NCI-H460 (cell line): ENCODE measurements around the gene NEURL1. TPM values are rescaled to one million over a fixed set of nuclear protein-coding genes. Genes with fewer than 3 reads are reported as not detected.
A peak's percentile ranks its signal among the peaks of the same experiment; 100 is the strongest.

Experiments
- DNase-seq: peaks from one replicate; pipeline ENCODE4 v3.0.0-alpha.2; 2016; ENCODE audit warnings: low read depth; ENCODE audit errors: extremely low read depth
- total RNA-seq: library from RNA; depleted of rRNA; stranded (reverse); fragments of >200 nt; shearing (Covaris generic); gene quantifications from 2 replicates; pipeline ENCODE4 v1.2.3, GENCODE V29; 2014

NEURL1 gene
- total RNA-seq, 1 experiment from 2014 or later: not detected

DNA sequence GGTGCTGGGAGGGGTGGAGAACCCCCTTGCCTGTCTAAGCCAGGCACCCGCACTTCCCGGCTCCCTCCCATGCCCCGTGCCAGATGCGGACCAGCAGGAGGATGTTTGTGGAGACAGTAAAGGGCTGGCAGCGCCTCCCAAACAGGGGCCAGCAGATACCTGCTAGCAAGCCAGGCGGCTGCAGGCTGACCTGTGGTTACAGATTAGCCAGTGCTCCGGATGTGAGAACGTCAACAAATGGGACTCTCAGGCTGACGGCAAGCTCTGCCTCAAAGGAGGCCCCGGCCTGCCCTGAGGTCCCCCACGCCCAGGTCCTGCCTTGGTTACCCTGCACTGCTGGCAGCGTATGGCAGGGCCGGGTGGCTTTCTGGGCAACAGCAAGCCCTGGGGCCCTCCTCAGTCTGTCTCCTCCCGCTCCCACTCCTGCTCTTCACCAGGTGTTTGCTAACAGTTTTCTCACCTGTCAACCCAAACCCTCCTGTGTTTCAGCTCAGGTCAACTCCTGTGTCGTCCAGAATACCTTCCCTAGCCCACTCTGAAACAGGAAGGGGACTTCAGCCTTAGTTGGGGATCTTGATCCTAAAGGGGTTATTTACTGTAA is 85.4 kb downstream of the NEURL1 start:
- no peak for DNase-seq

DNA sequence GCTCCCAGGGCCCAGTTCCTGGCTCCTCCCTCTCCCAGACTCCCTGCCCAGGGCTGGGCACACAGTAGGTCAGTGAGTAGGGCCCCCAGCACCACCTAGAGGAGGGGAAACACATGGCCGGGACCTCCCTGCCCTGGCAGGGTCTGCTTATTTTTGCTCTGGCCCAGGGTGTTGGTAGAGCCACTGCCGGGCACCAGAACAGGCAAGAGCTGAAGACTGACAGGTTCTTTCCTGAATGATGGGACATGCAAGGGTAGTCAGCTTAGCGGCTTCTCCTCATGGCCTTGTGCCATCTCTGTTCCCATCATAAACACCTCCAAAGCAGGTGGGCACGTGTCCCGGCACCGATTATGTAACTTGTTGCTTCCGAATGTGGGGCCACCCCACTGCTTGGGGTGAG is 86.5 kb downstream of the NEURL1 start:
- DNase-seq: no peak

DNA sequence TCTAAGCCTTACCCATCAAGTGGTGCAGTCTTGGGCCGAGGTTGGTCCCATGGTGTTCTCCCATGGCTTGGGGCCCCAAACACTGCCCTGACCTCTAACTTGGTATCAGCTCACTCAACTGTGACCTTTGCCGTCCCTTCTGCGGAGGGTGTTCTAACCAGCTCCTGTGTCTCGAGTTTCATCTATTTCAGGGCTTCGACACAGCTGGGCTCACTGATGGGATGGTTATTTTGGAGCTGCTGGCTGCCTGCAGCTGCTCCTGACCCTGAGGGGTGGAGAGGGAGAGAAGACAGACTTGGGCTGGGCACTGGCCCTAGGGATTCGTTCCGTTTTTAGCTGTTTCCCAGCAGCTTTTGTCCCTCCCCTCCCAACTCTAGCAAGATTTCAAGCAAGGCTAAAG is 86.9 kb downstream of the NEURL1 start:
- DNase-seq: no peak

DNA sequence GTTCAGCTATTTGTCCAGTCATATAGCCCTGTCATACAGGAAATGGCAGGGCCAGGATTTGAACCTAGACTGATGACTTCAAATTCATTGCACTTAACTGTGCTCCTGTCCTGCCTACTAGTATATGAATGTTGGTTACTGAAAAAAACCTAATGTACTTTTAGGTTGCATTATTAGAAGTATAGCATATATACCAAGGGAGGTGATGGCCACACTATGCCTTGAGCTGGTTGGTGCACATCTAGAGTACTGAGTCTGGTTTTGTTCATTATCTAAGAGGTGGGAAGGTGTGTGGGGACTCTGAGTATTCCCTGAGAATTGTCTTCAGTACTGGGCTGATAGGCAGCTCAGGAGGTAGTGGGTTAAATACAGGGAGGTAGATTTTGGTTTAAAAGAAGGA is 88.0 kb downstream of the NEURL1 start:
- no peak for DNase-seq

DNA sequence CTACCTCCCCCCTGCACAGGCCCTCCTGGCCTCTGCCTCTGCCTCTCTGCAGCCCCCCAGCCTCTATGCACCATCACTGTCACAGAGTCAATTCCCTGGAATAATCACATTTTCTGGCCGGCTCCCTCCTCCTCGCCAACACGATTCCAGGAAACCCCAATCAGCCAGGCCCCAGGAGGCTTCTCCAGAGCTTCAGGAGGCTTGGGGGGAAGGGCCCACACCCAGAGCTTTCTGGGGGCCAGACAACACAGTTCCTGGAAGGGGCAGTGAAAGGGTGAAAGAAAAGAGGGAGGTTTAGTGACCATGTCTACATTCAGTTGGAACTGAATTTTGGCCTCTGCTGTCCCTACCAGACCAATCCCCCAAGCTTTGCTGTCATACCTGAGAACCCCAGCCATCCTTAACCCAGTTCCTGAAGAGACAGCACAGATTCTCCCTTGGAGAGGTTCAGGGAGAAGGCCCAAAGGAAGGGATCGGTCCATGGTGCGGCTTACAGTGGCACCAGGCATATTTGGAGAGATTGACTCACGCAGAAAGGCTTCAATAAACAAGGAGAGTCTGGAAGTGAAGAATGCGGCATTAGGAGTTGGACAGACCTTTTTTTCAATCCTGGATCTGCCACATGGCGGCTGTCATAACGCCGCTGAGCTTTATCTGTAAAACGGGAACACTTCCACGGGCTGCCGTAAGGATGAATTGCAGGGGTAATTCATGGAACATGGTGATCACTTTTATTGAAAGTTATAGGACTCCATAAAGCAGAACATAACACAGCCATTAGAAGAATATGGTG is 89.0 kb downstream of the NEURL1 start:
- no peak for DNase-seq

DNA sequence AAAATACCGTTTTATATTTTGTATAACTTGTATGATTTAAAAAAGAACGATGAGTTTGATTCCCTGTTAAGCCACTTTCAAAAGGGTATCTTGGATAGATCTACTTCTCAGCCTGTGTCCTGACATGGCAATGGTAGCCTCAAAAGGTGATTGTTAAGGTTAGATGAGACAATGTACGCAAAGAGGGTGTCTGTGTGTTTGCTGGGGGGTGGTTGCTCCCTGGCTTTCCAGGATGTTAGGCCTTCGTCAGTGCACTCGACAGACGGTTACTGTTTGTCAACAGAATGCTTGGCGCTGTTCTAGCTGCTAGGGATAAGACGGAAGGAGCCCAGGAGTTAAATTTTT is 90.3 kb downstream of the NEURL1 start:
- DNase-seq: no peak

DNA sequence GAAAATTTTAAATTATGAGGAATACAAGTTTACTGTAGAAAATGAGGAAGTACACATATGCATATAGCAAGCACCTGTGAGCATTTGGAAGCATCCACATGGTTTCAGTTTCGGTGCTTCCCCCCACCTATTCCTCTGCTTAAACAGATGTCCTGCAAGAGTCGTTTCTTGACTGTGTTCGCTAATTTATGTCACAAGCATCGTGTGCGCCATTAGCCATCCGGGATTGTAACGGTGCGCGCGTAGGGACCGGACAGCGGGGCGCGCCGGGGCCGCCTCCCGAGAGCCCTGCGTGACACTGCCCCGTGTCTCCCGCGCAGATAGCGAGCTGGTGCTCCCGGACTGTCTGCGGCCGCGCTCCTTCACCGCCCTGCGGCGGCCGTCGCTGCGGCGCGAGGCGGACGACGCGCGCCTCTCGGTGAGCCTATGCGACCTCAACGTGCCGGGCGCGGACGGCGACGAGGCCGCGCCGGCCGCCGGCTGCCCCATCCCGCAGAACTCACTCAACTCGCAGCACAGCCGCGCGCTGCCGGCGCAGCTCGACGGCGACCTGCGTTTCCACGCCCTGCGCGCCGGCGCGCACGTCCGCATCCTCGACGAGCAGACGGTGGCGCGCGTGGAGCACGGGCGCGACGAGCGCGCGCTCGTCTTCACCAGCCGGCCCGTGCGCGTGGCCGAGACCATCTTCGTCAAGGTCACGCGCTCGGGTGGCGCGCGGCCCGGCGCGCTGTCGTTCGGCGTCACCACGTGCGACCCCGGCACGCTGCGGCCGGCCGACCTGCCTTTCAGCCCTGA is 90.9 kb downstream of the NEURL1 start:
- DNase-seq: no peak

DNA sequence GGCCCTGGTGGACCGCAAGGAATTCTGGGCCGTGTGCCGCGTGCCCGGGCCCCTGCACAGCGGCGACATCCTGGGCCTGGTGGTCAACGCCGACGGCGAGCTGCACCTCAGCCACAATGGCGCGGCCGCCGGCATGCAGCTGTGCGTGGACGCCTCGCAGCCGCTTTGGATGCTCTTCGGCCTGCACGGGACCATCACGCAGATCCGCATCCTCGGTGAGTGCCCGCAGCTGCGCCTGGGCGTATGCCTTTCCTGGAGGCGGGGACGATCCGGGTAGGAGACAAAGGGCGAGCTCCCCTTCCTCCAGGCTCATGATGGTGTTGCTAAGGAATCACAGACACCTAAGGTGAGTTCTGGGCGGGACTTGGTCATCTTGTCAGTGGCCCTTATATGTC is 91.5 kb downstream of the NEURL1 start:
- DNase-seq: no peak

DNA sequence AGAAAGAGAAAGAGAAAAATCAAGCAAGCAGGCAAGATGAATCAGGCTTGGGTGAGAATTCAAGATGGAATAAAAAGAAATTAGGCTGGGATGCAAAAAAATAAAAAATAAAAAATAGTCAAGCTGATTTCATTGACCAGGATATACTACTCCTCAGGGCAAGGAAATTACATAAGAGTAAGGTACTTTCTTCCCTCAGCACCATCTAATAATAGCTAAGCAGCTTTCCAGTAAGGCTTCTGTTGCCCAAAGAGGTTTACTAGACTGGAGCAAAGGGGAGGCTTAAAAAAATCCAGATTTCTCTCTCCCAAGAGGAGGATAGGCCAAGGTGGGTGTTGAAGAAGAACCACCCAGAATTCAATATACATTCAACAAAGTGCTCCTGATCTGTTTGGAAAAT is 93.6 kb downstream of the NEURL1 start:
- DNase-seq: no peak

DNA sequence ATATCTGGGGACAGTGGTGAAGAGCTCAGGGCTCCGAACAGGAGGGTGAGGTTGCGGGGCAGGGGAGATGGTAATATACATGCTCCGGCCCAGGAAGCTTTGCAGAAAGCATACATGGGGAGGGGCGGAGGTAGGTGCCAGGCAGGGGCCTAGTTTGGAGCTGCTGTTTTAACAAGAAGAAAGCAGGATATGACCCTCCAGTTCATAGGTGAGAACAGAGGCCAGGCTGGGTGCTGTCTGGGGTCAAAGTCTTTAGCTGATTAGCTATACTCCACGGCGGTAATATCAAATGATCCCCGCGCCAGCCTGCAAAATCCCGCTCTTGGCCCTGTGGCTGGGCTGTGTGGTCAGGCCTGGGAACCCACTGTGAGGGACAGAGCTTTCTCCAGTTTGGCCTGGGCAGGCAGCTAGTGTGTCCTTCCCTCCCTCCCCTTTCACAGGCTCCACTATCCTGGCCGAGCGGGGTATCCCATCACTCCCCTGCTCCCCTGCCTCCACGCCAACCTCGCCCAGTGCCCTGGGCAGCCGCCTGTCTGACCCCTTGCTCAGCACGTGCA is 95.6 kb downstream of the NEURL1 start:
- DNase-seq: no peak

DNA sequence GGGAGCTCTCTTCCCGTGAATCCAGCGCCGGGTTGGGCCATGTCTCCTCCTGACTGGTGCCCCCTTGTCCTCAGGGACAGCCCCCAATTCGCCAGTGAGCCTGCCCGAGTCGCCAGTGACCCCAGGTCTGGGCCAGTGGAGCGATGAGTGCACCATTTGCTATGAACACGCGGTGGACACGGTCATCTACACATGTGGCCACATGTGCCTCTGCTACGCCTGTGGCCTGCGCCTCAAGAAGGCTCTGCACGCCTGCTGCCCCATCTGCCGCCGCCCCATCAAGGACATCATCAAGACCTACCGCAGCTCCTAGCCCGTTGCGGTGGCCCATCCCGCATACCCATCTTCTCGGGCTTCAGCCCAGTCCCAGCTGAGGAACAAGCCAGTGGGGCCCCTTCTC is 96.6 kb downstream of the NEURL1 start:
- DNase-seq: no peak

DNA sequence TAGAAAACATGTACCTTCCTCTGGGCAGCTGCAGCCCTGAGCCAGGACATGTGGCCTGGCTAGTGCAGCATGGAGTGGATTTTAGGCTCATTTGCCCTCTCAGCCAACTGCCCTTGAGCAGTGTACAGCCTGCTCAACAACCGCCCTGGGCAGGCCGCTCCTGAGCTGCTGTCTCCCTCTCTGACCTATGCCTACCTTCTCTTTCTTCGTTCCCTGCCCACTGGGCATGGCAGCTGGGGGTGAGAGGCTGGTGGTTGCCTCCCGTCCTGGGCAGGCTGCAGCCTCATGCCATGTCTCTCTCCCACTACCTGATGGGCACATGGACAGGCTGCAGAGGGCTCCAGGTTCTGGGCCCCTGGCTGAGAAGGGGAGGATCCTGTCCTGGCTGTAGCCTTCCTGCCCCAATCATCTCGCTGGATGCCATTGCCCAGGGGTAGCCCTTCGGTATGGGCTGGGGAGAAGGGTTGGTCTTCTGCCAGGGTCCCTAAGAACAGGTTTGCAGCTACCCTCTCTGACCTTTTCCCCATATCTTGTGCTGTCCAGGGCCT is 97.3 kb downstream of the NEURL1 start:
- no peak for DNase-seq

DNA sequence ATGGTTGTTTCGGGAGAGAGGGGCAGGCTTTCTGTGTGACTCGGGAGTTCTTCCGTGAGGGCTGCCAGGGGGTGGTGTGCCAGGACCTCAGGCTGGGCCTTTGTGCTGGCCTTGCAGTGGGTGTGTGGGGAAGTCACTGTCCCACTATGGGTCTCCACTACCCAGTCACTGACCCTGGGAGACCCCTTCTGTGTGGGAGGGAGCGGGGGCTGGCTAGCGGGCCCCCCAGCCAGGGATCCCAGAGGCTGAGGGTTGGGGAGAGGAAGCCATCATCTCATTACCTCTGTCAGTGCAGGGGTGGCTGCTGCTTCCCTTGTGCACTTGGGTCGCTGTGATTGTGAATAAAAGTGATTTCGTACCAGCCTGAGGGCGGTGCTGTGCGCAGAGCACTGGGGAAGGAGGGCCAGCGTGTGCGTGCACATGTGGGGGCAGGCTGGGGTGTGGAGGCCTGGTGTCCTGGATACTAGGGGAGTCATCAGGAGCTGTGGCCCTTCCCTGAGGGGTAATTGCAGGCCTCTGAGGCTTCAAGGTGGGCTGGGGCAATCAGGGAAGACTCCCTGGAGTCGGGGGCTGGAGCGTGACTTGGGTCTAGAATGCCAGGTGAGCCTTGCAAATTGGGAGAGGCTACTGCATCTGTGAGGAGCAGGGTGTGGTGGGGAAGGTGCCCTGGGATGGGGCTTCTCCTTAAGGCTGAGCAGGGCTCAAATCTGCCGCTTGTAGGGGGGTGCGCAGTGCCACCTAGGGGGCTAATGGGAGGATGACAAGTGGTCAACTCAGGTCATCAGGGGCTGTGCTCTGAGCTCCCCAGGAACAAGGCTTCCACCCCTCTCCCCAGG is 98.9 kb downstream of the NEURL1 start:
- DNase-seq: peak; percentile 39

DNA sequence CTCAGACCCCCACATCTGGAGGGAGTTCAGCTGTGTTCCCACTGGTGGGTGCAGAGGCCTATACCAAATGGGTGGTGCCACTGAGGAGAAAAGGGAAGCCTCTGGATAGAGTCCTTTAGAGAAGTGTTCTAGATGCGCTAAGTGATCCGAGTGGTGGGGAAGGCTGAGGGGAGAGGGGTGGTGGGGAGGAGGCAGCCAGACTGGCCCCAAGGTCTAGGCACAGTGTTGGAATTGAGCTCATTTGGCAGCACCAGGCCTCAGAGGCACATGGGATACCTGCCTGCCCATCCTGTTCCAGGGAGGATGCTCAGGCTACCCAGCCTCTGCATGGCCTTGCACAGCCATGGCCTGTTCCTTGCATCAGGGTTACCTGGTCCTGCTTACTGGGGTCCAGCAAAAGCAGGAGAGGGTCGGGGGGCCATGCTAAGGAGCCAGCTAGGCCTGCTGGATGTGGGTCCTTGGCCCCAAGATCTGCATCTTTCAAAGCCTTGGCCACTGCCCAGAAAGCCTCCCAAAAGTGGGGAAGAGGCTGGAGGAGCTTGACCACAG is 99.6 kb downstream of the NEURL1 start:
- DNase-seq: no peak

DNA sequence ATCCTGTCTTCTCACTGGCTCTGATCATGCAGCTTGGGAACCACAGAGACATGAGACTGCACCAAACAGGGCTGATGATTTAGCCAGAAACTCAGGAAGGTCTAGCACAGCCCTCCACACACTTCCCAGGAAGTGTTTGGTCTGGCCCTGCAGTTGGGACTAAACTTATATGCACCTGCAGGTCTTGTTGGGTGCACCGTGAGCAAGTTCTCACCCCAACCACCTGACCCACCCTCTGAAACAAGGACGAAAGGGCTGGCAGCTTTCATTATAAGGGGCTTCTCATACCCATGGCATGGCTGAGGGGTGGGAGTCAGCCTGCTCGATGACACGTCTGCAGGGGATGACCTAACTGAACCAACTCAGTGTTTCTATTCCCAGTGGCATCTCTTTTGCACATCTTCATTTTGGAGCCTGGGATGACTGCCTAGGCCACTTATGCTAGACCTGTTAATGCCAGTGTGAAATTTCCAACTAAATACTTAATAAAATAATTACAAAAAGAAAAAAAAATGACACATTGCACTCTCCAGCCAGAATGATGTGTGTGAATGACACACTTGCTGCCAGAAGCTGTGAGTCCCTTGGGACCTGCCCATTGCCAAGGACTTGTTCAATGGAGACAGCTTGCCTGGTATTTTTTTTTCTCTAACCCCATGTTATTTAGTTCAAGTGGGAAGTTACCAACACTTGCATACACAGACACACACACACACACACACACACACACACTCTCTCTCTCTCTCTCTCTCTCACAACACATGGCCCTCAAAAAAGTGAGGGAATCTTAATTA is 102.6 kb downstream of the NEURL1 start:
- DNase-seq: no peak

DNA sequence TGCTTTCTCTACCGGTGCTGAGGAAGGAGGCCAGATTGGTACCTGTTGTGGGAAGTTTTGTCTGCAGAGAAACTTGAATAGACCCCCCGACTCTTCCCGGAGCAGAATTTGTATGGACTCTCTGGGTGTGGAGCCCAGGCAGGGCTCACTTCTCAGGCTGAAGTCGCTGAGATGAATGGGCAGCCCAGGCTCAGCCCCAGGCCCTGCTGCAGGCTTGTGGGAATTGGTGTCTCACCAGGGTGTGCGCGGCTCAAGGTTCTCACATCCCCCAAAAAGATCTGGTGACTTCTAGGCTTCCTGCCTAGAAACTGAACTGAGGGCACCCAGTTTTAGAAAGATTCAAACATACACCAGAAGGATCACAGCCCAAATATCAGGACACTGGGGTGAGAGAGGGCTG is 103.5 kb downstream of the NEURL1 start:
- DNase-seq: no peak

DNA sequence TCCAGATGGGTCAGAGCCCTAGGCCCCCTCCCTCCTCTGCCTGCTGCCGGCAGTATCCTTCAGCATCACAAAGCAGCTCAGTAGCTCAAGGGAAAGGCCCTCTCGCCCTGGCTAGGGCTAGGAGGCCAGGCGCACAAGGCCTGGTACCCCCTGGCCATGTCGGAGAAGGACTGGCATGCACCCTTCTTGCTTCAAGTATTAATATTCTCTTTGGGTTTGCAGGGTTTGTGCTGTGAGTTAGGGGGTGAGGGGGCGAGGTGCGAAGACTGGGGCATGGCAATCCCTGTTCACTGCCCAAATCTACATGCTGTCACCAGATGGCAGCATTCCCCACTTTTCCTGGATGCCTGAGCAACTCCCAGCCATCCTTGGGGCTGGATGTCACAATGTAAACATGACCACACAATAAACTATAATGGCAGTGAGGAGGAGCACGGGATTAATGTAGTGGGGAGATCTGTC is 105.2 kb downstream of the NEURL1 start:
- DNase-seq: peak; percentile 75

DNA sequence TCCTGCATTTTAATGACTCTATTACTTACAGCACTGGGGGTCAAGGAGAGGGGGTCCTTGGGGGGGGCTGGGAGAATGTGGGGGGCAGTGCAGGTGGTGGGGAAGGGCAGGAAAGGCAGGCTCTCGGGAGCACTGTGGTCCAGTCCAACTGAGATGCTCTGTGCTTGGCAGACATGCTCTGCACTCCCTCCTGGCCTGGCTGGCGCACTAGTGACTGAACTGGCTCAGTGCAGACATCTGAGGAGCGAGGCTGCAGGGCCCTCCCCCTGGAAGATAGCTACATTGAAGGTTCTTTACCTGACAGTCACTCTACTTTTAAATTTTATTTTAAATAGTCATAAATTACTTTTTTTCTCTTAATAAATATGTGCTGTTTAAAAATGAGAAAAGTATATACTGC is 105.7 kb downstream of the NEURL1 start:
- no peak for DNase-seq

DNA sequence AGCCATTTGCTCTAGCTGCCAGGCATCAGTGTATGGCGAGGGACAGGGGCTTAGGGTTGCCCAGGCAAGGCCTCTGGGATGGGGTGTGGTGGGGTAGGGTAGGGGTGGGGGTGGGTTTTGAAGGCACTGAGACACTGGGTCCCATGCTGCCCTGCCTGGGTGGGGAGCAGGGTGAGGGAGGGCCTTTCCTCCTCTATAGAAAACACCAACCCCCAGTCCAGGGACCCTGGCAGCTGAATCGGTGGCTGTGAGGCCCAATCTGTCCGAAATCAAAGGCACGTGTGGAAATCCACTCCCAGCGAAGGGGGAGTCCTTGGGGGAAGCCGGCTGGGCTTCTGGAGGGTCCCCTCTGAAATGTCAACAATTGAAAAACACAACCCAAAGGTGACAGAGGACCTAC is 106.4 kb downstream of the NEURL1 start:
- DNase-seq: no peak
